Superior temporal gyrus (tissue), 1 donor: Measurements from ENCODE around the gene IHH.

Source experiments
- DNase-seq: peaks from one replicate; pipeline ENCODE4 v3.0.0-alpha.2; 2016; ENCODE audit errors: extremely low spot score

IHH gene

DNA sequence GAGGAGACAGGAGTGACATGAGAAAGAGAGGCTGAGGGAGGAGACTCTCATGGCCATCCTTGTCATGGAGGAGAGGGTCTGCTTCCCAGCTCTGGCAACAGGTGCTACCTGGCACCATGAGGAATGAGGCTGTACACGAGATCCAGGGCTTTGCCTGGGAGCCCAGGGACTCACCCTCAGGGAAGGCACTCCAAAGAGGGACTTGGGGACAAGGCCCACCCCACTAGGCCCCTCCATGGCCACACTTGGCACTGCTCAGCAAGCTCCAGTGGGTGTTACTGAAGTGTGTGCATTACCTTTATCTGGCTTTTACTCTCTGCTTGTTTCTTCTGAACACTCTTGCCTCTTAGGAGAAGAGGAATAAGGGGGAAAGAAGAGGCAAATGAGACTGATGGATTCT, 22.1 kb downstream of the IHH start:
- DNase-seq, result no peak

GRCh38 chr2:219037783-219038499, 22.8 kb downstream of the IHH start:
- no peak for DNase-seq

GRCh38 chr2:219035942-219036341, 24.8 kb downstream of the IHH start:
- DNase-seq, result no peak

DNA sequence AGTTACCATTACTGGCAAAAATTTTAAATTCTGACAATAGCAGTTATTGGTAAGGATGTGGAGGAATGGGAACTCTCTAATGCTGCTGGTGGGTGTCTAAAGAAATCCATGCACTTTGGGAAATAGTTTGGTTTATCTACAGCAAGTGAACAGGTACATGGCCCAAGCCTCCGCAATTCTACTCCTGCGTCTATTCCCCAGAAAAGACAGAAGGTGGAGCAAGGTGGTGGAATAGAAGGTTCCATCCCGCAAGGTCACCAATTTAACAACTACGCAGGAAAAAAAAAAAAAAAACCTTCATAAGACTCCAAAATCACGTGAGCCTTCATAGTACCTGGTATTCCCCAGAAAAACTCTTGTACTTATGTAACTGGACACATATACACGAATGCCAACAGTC, 25.9 kb downstream of the IHH start:
- no peak for DNase-seq

DNA sequence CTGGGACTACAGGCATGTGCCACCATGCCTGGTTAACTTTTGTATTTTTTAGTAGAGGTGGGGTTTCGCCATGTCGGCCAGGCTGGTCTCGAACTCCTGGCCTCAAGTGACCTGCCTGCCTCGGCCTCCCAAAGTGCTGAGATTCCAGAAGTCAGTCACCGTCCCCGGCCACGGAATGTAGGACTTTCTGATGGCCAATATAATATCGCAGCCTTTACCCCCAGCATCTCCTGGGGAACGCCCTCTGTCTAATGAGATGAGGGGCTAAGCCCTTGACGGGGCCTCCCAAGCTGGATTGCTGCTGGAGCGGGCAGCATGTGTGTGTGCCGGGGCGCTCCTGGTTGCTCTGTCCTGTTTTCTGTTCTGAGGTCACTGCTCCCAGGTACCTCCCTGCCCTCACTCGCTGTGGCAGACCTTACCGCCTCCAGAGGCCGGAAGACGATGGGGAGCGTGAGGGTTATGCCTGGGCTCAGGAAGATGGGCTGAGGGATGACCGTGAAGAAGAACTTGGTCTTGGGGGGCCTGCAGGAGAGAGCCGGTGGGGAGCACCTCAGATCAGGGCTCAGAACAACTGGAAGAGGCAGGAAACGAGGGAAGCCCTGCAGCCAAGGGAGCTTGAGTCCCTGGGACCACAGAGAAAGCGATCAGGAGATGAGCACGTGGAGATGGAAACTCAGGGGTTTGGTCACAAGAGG, 28.5 kb downstream of the IHH start:
- no peak for DNase-seq

DNA sequence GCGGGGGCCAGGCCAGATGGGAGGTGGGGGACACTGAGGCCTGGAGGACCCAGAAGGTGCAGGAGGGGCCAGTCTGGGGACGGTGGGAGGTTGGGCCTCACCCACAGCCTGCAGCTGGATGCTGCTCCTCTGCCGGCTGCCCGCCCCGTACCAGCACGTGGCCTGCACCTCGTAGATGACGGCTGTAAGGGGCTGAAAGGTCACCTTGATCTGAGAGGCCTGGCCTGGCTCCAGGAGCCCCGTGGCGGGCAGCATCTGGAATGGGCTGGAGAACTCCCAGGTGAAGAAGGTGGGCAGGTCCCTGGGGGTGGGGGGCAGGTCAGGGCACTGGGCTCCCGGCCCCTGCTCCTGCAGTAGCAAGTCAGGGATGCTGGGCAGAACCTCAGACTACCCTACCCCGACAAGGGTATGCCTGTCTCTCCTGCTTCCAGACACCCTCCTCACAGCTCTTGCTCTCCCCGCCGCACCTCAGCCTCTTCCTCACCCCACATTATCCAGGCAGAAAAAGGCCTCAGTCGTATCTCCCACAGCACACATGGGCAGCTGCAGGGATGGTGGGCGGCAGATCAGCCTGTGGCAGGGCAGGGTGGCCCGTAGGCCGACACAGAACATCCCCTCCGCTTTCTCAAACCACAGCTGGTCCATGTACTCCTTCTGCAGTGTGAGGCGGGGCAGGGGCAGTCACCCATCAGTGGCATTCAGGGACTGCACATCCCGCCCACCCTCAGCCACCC, 29.5 kb downstream of the IHH start:
- no peak for DNase-seq

DNA sequence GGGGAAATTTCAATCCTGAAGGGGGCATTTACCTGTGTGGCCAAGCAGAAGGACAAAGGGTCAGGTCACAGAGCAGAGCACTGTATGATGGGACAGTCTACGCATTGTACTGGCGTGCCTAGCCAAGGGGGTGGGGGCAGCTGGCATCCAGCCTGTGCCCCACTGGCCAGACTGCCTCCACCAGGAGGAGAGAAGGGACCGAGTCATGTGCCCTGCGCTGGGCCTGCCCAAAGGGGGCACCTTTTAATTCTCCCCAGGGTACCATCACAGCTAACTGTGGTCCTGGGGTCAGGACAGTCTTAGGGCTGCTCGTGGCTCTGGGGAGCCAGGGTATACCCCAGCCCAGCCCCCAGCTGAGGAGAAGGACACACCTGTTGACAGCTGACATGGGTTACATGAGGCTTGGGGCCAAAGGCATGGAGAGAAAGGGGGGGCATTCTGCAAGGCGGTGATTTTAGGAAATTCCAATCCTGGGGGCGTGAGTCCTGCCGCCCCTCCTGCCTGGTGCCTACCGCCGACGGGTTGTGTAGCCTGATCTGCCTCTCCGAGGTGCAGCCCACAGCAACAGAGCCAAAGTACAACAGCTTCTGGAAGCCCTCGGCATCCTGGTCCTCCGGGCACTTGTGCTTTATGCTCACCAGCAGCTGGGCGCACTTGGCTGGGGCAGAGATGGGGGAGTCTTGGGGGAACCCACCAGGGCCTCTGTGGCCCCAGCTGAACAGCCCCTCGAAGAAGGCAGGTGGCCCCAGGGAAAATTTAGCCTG, 30.4 kb downstream of the IHH start:
- DNase-seq, result no peak

GRCh38 chr2:219029829-219030165, 30.9 kb downstream of the IHH start:
- peak; percentile 92 for DNase-seq

GRCh38 chr2:219028996-219029828, 31.5 kb downstream of the IHH start:
- no peak for DNase-seq

GRCh38 chr2:219028141-219028540, 32.6 kb downstream of the IHH start:
- DNase-seq, result no peak

GRCh38 chr2:219027511-219028055, 33.1 kb downstream of the IHH start:
- no peak for DNase-seq

GRCh38 chr2:219026946-219027345, 33.8 kb downstream of the IHH start:
- DNase-seq, result no peak

DNA sequence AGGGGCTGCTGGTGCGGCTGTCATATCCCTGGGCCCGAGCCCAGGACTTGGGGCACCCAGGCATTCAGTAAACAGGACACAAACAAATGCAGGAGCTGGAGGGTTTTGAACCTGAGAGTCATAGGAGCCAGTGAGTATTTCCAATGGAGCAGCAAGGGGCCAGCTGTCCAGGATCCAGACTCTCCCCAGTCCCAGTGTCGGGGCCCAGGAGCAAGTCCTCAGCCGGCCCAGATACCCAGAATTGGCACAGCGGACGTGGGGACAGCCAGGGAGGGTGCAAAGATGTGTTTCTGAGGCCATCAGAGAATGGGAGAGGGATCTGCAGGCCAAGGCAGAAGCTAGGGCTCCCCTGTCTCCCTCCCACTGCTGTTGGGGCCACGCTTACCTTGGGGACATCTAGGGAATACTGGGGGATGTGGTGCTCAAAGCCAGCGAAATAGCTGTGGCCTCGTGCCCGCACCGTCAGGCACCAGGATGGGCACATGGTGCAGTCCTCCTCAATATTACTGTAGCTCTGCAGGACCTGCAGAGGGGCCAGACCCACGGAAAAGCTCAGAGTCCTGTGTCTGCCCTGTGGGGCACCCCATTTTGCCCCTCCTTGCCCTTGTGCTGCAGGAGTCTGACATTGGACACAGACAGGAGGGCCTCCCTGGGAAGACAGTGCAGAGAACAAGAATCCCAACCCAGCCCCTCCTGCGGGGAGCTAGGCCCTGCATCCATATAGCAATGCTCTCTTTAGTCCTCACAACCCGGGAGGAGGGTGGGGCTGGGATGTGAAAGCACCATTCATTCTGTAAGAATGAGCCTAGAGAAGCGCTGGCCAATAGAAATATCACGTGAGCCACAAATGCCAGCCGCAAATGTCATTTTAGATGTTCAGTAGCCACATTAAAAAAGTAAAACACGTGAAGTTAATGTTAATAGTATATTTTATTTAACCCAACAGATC, 34.8 kb downstream of the IHH start:
- peak; percentile 94 for DNase-seq

DNA sequence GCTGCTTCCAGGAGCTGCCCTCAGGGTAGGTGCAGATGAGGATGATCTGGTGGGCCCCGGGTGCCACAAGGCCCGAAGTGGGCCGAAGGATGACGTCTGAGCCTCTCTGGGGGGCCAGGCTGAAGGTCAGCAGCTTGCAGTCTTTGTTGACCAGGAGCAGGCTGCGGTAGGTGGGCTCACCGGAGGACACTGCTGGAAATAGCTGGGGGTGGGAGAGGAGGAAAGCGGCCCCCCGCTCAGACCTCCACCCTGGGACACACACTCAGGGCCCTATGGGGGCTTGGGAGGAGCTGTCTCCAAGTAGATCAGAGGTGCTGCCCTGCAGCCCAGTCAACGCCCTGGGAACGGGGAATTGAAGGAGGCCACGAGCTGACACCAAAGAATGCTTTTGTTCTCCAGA, 36.7 kb downstream of the IHH start:
- no peak for DNase-seq

DNA sequence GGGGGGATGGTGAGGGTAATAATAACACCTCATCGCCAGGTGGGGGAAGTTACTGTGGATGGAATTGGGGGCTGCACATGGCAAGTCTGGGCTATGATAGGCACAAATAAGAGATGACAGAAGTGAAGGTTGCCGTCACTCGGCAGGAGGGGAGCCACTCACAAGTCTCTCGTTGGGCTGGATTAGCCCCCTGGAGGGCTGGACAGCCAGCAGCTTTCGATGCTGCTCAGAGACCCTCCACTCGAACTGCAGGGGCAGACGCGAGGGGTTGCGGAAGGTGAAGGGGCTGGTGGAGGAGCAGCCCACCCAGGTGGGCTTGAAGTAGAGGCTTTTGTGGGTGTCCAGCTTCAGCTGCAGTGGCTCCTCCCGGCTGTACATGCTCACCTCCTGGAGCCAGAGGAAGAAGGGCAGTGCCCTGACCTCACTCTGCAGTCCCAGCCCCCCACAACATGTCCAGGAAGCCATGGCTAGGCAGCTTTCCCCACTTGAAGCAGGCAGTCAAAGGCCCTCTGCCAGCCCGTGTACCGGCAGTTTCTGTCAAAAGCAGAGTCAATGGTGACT, 37.6 kb downstream of the IHH start:
- no peak for DNase-seq

GRCh38 chr2:219022616-219023015, 38.1 kb downstream of the IHH start:
- DNase-seq, result no peak

DNA sequence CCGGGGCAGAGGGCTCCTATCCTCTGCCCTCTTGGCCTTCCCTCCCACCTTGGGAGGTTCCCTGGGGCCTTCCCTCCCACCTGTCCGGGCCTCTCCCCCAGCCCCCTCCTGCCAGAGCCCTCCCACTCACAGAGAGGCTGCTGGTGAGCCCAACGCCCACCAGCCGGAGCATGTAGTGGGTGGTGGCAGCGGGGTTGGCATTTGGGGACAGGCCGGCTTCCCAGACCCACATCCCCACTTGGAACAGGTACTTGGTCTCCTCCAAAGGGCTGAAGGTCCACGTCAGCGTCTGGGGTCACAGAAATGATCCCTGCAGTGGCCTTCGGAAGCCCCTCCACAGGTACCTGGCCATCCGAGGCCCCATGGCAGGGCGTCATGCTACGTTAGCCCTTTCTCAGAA, 38.7 kb downstream of the IHH start:
- no peak for DNase-seq

GRCh38 chr2:219021591-219021990, 39.1 kb downstream of the IHH start:
- DNase-seq, result no peak

DNA sequence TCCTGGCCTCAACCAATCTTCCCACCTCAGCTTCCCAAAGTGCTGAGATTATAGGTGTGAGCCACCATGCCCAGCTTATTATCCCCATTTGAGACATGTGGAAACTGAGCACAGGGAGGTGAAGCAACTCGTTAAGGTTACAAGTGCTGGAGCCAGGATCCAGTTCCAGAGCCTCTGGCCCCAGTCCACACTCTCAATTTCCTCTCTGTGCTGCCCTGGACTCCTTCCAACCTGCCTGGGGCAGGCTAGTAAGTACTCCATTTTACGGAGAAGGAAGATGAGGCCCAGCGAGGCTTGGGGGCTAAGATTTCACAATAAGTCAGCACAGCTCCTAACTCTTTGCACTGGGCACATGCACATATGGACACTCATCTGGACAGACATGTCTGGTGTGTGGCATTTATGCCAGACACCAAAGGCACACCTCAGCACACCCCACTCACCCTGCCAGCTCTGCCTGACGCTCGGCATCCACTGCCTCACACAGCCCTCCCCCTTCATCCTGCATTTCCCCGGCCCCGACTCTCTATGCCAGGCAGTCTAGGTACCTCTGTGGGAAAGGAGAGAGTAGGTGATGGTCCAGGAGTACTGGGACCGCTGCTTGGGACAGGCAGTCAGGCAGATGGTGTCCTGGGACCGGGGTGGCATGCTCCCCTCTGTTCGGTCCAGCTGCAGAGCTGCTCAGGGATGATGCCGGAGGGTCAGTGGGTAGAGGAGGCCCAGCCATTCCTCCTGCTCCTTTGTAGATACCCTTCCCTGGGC, 39.9 kb downstream of the IHH start:
- no peak for DNase-seq
